Activated T-cell treated with anti-CD3 and anti-CD28 coated beads for 4 hours (primary cell): ENCODE data around the gene HMCN1.
"Not testable (repeated sequence)": the region's sequence is repeated elsewhere in the genome, so short reads cannot be mapped to it uniquely, and the experiment has no call there.

Source experiments
- DNase-seq: peaks from one replicate; pipeline ENCODE4 v3.0.0-alpha.2; 2020

Gene HMCN1

GRCh38 chr1:186165303-186165702 lies 431.1 kb downstream of the HMCN1 start:
- DNase-seq: no peak

DNA sequence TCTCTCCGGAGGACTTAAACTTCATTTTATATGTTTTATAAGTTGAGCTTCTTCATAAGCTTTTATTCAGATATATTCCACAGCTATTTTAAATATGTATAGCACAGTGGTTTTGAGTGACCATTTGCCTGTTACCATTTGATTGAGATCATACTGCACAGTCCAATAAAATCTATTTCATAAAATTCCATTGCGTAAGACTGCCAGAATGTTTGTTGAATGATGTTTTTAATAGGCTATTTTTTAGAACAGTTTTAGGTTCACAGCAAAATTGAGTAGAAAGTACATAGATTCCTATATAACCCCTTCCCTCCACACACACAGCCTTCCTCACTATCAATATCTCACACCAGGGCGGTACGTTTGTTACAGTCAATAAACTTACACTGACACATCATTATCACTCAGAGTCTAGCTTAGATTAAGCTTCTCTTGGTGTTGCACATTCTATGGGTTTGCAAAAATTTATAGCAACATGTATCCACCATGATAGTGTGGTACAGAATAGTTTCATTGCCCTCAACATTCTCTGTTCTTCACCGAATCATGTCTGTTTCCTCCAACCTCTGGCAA lies 433.0 kb downstream of the HMCN1 start:
- no peak for DNase-seq

DNA sequence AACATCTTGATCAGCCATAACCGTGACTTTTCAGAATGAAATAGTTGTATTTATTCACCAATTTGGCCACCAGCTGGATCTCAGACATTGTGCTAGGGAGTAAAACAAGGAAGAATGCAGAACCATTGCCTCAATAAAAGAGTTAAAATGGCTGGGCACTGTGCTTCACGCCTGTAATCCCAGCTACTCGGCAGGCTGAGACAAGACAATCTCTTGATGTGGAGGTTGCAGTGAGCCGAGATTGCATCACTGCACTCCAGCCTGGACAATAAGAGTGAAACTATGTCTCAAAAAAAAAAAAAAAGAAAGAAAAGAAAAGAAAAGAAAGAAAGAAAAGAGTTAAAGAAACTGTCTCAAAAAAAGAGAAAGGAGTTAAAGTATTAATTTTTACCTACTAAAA lies 441.4 kb downstream of the HMCN1 start:
- DNase-seq: no peak

DNA sequence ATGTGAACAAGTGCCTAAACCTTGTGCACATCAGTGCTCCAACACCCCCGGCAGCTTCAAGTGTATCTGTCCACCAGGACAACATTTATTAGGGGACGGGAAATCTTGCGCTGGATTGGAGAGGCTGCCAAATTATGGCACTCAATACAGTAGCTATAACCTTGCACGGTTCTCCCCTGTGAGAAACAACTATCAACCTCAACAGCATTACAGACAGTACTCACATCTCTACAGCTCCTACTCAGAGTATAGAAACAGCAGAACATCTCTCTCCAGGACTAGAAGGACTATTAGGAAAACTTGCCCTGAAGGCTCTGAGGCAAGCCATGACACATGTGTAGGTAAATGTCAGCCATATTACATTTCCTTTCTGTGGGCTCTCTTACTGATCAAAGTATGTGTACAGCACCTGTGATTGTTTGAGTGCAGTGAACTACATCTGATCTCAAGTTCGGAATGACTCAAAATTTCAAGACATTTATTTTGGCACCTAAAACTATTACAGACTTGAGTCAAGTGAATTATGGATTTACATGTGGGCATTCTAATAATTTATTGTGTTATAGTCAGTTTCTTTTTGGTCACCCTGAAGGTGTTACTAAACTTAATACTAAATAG lies 444.3 kb downstream of the HMCN1 start:
- no peak for DNase-seq

- DNase-seq: no peak
These were observed 445.0 kb downstream of the HMCN1 start for GRCh38 chr1:186179231-186179630.

DNA sequence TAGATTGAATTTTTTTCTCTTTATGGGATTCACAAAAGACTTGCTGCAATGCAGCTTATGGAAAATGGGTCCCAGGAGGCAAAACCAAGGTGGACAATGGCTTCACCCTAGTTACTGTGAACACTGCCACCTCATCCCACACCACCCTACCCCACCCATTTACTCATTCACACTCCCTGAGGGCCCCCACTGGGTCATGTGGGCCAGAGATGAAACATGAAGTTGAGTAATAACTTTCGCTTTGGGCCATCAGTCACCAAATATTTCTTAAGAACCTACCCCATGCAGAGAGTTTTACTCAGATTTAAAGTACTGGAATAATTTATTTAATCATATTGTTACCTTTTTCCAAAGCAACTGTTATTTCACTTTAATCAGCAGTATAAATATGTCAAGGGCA lies 449.0 kb downstream of the HMCN1 start:
- DNase-seq: no peak

DNA sequence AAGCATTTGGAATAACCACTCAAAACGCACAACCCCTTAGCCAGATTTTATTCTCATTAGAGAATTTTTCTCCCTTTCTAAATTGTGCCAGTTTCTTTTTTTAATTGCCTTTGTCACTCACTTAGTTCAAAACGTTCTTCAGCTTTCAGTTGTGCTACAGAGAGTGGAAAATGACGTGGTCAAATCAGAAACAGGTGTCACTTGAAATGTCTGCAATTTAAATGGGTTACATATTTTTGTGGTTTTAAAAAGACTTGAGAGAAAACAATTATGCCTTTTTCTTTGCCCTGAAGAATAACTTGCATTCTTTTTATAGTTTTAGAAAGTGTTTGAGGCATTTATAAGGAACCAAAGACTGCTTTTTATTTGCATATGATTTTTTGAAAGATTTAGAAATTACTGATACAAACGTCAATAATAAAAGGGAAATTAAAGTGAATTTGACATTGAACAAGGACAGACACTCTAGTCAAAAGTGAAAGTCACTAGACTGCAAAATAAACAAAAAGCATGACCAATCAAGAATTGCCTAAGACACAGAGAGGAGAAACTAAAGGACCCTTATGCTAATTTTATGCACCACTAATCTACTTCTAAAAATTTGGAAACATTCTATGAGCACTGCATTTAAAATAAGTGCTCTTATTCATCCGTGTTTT lies 449.9 kb downstream of the HMCN1 start:
- no peak for DNase-seq

GRCh38 chr1:186186251-186186650 lies 452.1 kb downstream of the HMCN1 start:
- DNase-seq: not testable (repeated sequence)

GRCh38 chr1:186187601-186188000 lies 453.4 kb downstream of the HMCN1 start:
- no peak for DNase-seq

DNA sequence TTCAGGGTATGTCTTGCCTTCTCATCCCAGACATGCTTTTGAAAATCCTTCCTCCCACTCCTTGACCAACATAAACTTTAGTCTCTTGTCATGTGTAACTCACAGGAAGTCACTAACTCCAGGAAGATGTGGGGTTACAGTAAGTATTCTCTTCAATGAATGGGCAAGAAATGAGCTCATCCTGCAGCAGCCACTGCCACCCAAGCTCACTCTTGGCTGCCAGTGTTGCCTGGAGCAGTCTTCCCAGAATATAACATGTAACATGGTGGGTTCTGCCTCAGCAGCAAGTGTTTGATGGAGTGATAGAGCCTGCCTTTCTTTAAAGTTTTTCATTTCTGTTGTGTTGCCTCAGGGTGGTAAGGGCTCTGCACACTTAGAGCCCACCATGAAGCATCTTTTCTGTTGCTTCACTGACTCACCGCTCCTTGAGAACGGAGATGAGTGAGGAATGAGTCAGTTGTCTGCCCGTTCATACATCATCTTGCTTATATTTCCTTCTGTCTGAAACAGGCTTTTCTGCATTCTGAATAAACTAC lies 453.9 kb downstream of the HMCN1 start:
- no peak for DNase-seq

DNA sequence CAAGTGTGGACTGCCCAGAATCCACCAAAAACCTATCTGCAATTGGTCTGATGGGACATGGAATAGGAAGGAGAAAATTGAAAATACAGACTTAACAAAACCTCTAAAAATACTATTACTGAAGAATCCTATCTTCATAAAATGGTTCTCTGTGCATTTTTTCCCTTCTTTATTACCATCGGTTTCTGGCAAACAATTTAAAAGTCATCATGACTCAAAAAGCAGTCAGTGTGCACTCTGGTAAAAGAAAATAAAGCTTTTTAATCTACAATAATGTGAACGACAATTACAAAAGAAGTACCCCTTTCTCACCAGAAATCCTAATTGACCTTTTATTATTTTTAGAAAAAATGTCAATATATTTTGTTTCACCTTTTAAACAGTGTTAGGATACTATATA lies 454.5 kb downstream of the HMCN1 start:
- no peak for DNase-seq

- no peak for DNase-seq
These were observed 455.0 kb downstream of the HMCN1 start for GRCh38 chr1:186189156-186189555.

GRCh38 chr1:186191511-186191910 lies 457.3 kb downstream of the HMCN1 start:
- no peak for DNase-seq

GRCh38 chr1:186193224-186193623 lies 459.0 kb downstream of the HMCN1 start:
- DNase-seq: no peak

- no peak for DNase-seq
These were observed 460.0 kb downstream of the HMCN1 start for GRCh38 chr1:186194107-186194756.

GRCh38 chr1:186195377-186195931 lies 461.3 kb downstream of the HMCN1 start:
- DNase-seq: no peak

- DNase-seq: no peak
These were observed 468.1 kb downstream of the HMCN1 start for GRCh38 chr1:186202271-186202764.

- DNase-seq: no peak
These were observed 468.6 kb downstream of the HMCN1 start for GRCh38 chr1:186202776-186203175.

DNA sequence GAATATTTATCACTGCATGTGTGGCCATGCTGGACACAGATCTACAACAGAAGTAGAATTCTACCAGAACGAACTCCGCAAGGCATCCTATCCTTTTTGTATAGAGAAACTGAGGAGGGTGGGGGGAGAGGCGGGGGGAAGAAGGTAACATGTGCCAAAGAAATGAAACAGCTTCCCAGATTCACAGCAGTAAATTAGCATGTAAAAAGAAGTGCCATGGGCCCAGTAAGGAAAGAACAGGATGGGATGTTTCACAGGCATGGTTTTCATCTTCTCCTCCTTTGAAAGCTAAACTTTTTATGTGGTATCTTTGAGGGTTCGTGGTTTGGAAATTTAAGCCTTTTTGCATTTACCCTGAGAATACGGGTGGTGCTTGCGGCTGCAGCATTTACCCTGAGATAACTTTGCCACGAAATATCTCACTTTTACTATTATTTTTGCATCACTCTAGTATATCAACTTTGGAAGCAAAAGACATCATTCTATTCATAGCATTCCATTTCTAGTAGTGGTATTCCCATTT lies 471.9 kb downstream of the HMCN1 start:
- no peak for DNase-seq

DNA sequence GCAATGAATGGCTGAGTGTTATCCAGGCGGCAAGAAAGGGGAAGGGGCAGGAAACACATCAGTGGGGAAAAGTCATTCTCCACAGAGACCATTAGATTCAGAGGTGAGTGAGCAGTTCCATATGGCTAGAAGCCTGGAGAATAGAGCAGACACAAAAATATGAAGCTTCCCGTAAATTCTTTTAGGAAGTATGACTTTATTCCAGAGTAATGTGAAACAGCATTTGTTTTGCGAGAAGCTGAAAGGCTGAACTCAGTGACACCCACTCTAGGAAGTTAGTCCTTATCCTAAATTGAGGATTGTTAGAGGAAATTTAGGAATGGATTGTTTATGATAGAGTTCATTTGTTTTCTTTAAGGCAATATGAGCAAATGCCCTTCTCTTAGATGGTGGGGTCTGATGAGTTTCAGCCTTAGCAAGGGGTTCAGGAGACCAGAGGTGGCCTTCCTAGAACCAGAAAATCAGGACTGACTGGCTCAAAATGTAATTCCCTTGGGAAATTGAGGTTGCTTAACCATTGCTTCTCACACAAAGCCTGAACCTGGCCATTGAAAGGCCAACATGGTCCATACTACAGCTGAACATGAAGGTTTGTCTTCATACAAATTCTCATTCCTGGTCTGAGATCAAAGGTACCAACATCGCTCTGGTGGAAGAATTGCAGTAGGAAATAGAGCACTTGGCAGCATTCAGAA lies 473.3 kb downstream of the HMCN1 start:
- no peak for DNase-seq

DNA sequence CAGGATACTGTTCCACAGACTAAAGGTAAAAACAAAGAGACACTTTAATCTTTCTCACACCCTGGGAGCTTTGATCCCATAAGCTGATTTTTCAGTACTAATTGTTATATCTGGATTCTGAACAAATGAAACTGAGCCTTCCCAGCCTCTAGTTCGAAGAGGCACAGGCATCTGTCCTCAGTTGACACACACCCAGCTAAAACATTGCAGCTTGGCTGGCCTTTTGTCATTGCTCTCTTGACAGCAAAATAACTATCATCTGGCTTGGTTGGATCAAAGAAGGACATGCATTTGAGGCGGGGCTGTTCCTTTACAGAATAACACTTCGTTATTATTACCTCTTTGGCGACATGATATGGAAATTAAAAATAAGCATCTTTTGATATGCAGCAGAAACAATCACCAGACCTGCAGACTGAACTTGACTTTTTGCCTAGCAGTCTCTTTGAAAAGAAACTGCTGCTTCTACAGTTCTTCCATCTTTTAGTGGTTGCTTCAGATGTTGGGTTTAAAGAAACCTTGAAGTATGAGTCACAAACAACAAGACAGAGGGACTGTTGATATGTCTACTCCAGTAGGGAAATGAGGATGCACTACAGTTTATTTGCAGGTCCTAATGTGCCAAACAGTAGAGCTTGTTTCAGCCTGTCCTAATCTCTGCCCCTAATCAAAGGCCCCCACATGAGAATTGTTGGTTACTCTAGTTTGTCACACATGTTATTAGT lies 474.4 kb downstream of the HMCN1 start:
- DNase-seq: no peak

- no peak for DNase-seq
These were observed 476.1 kb downstream of the HMCN1 start for GRCh38 chr1:186210258-186210657.
